Endothelial cell of umbilical vein (primary cell): ENCODE data around the gene ZMAT3. TPM values are rescaled to one million over a fixed set of nuclear protein-coding genes. Genes with fewer than 3 reads are reported as not detected.

ENCODE experiments used
- BruUV-seq: library from RNA; stranded (reverse); fragments of 400-500 nt; replicated peaks from 2 replicates; lab custom pipeline; 2021; lab: Mats Ljungman, UMichigan
- CTCF ChIA-PET: fragments of 300-600, 350-600 bp; sonication (Branson Sonifier 250); formaldehyde crosslinking; loops from one replicate; lab custom pipeline; 2021; ENCODE audit warnings: antibody characterized with exemption, inconsistent platforms; lab: Charles Lee
- POLR2A ChIA-PET: fragments of 300-600, 350-600 bp; sonication (Branson Sonifier 250); formaldehyde crosslinking; loops from one replicate; lab custom pipeline; 2021; ENCODE audit warnings: antibody characterized with exemption, inconsistent platforms; lab: Charles Lee
- DNase-seq: peaks from one replicate; pipeline ENCODE4 v3.0.0-alpha.2; 2011; ENCODE audit warnings: low read depth, low spot score
- FAIRE-seq: peaks from 2 replicates; lab custom pipeline; 2011; peaks lifted over from hg19 to GRCh38; lab: Jason Lieb, UNC
- H2AFZ ChIP-seq: 2 replicates; pipeline ENCODE4 v1.6.0; 2012; ENCODE audit warnings: low read depth, low read length, control low read depth, inconsistent platforms
- H3K27ac ChIP-seq: 2 replicates; pipeline ENCODE4 v1.5.1; 2011; ENCODE audit warnings: low read depth, mild to moderate bottlenecking, control low read depth, low read length, moderate library complexity; ENCODE audit not compliant: insufficient read depth
- H3K27me3 ChIP-seq, 2 experiments: 2 replicates each; pipeline versions ENCODE4 v1.6.0 to v1.6.1; 2011; ENCODE audit warnings: low read length in 2 of 2, mixed read lengths in 1 of 2; ENCODE audit not compliant: control insufficient read depth in 2 of 2, insufficient read depth in 2 of 2
- H3K36me3 ChIP-seq, 2 experiments: 2 replicates in 1 of 2; 3 replicates in 1 of 2; pipeline ENCODE4 v1.5.1; 2011; ENCODE audit warnings: low read length in 2 of 2, mild to moderate bottlenecking in 1 of 2, moderate library complexity in 1 of 2; ENCODE audit not compliant: control insufficient read depth in 2 of 2, insufficient read depth in 2 of 2; ENCODE audit errors: extremely low read depth in 1 of 2
- H3K4me1 ChIP-seq: 3 replicates; pipeline ENCODE4 v1.5.1; 2011; ENCODE audit warnings: mild to moderate bottlenecking, low read length; ENCODE audit not compliant: control insufficient read depth, insufficient read depth; ENCODE audit errors: extremely low read depth
- H3K4me2 ChIP-seq: 2 replicates; pipeline ENCODE4 v1.6.1; 2011; ENCODE audit warnings: low read length, control low read depth, mixed read lengths; ENCODE audit not compliant: insufficient read depth
- H3K4me3 ChIP-seq, 3 experiments: fragments of 200-600 bp in 1 of 3; sonication (generic), shearing (Covaris generic) in 1 of 3; replicated peaks in 1 of 3; 2 replicates each; pipeline ENCODE4 v1.5.1; 2011 to 2016; ENCODE audit warnings: control low read depth in 3 of 3, low read length in 3 of 3, mild to moderate bottlenecking in 2 of 3, inconsistent platforms in 1 of 3, low read depth in 1 of 3, moderate library complexity in 1 of 3; ENCODE audit not compliant: insufficient read depth in 1 of 3
- H3K79me2 ChIP-seq: 2 replicates; pipeline ENCODE4 v1.6.0; 2012; ENCODE audit warnings: low read length, inconsistent platforms; ENCODE audit not compliant: control insufficient read depth, insufficient read depth
- H3K9ac ChIP-seq: replicated peaks from 2 replicates; pipeline ENCODE3; 2011; ENCODE audit warnings: low read length, control low read depth; ENCODE audit not compliant: insufficient read depth; ENCODE audit errors: extremely low read depth
- H3K9me1 ChIP-seq: replicated peaks from 3 replicates; pipeline ENCODE4 v1.6.0; 2011; ENCODE audit warnings: mild to moderate bottlenecking, low read length; ENCODE audit not compliant: control insufficient read depth, insufficient read depth; ENCODE audit errors: extremely low read depth
- H3K9me3 ChIP-seq: replicated peaks from 2 replicates; pipeline ENCODE4 v1.5.1; 2012; ENCODE audit warnings: low read length, inconsistent platforms; ENCODE audit not compliant: control insufficient read depth, insufficient read depth
- H4K20me1 ChIP-seq: replicated peaks from 2 replicates; pipeline ENCODE3; 2011; ENCODE audit warnings: mild to moderate bottlenecking, low read length; ENCODE audit not compliant: control insufficient read depth, insufficient read depth; ENCODE audit errors: extremely low read depth
- EZH2 ChIP-seq: IDR thresholded peaks from 2 replicates; pipeline ENCODE4 v1.6.1; 2012; ENCODE audit warnings: borderline replicate concordance, low read depth, mild to moderate bottlenecking, moderate library complexity, low read length, inconsistent platforms; ENCODE audit not compliant: severe bottlenecking
- FOS ChIP-seq: IDR thresholded peaks from 2 replicates; pipeline ENCODE4 v1.6.1; 2011; ENCODE audit warnings: mild to moderate bottlenecking, low read length, moderate library complexity, borderline replicate concordance; ENCODE audit not compliant: insufficient read depth
- GATA2 ChIP-seq: IDR thresholded peaks from 2 replicates; pipeline ENCODE4 v1.7.0; 2011; ENCODE audit warnings: low read depth, mild to moderate bottlenecking, moderate library complexity, mixed read lengths, low read length; ENCODE audit not compliant: insufficient read length, insufficient read depth
- JUN ChIP-seq: IDR thresholded peaks from 2 replicates; pipeline ENCODE4 v1.6.1; 2011; ENCODE audit warnings: borderline replicate concordance, low read depth; ENCODE audit not compliant: insufficient read length, insufficient read depth
- MYC ChIP-seq: IDR thresholded peaks from one replicate; pipeline ENCODE4 v1.6.1; 2011; ENCODE audit warnings: mild to moderate bottlenecking, low read depth, low read length
- POLR2A ChIP-seq: IDR thresholded peaks from 2 replicates; pipeline ENCODE4 v1.6.1; 2012; ENCODE audit warnings: low read depth, mild to moderate bottlenecking, control low read depth, low read length
- POLR2AphosphoS5 ChIP-seq: IDR thresholded peaks from 2 replicates; pipeline ENCODE4 v1.6.1; 2012; ENCODE audit warnings: low read depth, mild to moderate bottlenecking, control low read depth, low read length, moderate library complexity; ENCODE audit not compliant: insufficient read depth
- dilution Hi-C: fragments of 300-500 bp; cut with MboI; formaldehyde crosslinking; loops from one replicate; pipeline ENCODE4 v1.15.0; 2019; ENCODE audit warnings: low sequenced_read_pairs; ENCODE audit not compliant: extremely low pct_ligation_motif_present
- intact Hi-C: fragments of 100-400 bp; cut with micrococcal nuclease; formaldehyde crosslinking; loops from one replicate; pipeline ENCODE4 v1.10.0; 2022
- polyA plus RNA-seq, 4 experiments: library from polyadenylated mRNA; depleted of rRNA in 3 of 4; stranded (reverse) in 3 of 4; unstranded in 1 of 4; fragments of >200 nt; gene quantifications; 2 replicates each; pipeline versions ENCODE4 v1.2.1 to v1.2.3, GENCODE V29; 2011 to 2012; ENCODE audit warnings: missing spikeins in 1 of 4
- total RNA-seq: library from RNA; stranded (reverse); gene quantifications from 2 replicates; pipeline ENCODE4 v1.2.3, GENCODE V29; 2021
- TF ChIP-seq, protein P1 (sequence below): IDR thresholded peaks from 2 replicates; pipeline ENCODE4 v1.6.1; 2011; ENCODE audit not compliant: insufficient read depth, insufficient read length
- TF ChIP-seq, protein P2 (sequence below), 2 donors: IDR thresholded peaks; 1 replicate in 1 of 2; 2 replicates in 1 of 2; pipeline ENCODE4 v1.5.1; 2011; ENCODE audit warnings: low read length in 2 of 2, mild to moderate bottlenecking in 2 of 2, moderate library complexity in 2 of 2, control low read depth in 1 of 2, inconsistent platforms in 1 of 2, low read depth in 1 of 2; ENCODE audit not compliant: insufficient read depth in 1 of 2; ENCODE audit errors: extremely low read depth in 1 of 2

The ZMAT3 gene
- total and polyA plus RNA-seq, 2 donors (not counting 3 experiments of a cell fraction or from before 2014, with no cell fraction given): 13.2 to 33.1 TPM

DNA sequence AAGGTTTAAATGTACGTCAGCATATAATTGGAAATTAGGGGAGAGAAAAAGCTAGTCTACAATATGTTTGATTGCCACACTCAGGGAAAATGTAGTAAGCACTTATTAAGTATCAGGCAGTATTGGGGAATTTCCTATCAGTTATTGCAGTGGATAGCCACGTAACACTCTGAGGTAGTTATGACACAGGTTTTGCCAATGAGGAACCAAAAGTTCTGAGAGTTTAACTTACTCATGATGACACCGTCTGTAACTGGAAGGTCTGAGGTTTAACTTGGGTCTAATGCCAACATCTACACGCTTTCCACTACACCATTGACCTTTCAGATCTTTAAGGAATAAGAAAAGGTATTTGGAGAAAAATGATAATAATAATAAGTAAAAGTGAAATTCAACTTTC lies 89.5 kb downstream of the ZMAT3 start:
- TF ChIP-seq POLR2AphosphoS5 (no peak), FOS (no peak)
- TF ChIP-seq, protein P1, sequence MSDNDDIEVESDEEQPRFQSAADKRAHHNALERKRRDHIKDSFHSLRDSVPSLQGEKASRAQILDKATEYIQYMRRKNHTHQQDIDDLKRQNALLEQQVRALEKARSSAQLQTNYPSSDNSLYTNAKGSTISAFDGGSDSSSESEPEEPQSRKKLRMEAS: no peak
- Histone ChIP-seq H4K20me1 (no peaks in the 10 kb centered on the region), H3K27ac (no peak overlapping the region), H2AFZ (no peak overlapping the region), H3K9ac (no peak overlapping the region), H3K9me3 (no peaks in the 10 kb centered on the region), H3K27me3 (no peaks in the 10 kb centered on the region), H3K4me3 (no peak overlapping the region), H3K4me1 (no peaks in the 10 kb centered on the region), H3K4me2 (no peak overlapping the region), H3K36me3 (no peaks in the 10 kb centered on the region), H3K79me2 (no peaks in the 10 kb centered on the region), H3K9me1 (no peaks in the 10 kb centered on the region)
- FAIRE-seq (no peak), DNase-seq (no peak)
- CTCF ChIA-PET: no interaction called here
- POLR2A ChIA-PET: no interaction called here
- dilution Hi-C loops: no loop called here
- intact Hi-C loops: no loop called here
- no TSS peak for BruUV-seq

DNA sequence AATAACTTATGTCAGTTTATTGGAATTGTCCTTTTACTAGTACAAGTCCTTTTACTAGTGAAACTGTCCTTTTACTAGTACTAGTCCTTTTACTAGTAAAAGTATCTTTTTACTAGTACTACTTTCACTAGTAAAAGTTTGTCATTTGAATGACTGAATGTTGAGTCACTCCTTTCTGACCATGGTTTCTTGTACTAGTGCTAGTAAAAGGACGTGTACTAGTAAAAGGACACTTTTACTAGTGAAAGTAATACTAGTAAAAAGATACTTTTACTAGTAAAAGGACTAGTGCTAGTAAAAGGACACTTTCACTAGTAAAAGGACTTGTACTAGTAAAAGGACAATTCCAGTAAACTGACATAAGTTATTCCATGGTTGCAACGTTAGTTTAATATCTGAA lies 96.3 kb downstream of the ZMAT3 start:
- no peaks in the 10 kb centered on the region for H3K27me3 ChIP-seq
- no peaks in the 10 kb centered on the region for H3K9me1 ChIP-seq
- H3K4me3 ChIP-seq: no peak overlapping the region
- no peaks in the 10 kb centered on the region for H3K4me1 ChIP-seq
- no peak overlapping the region for H2AFZ ChIP-seq
- H3K9ac ChIP-seq: no peak overlapping the region
- dilution Hi-C loops (no loop called here), intact Hi-C loops (no loop called here)
- H3K36me3 ChIP-seq: no peaks in the 10 kb centered on the region
- H4K20me1 ChIP-seq: no peaks in the 10 kb centered on the region
- no peak overlapping the region for H3K4me2 ChIP-seq
- no peak for FAIRE-seq
- H3K9me3 ChIP-seq: no peaks in the 10 kb centered on the region
- DNase-seq: no peak
- TF ChIP-seq, protein P2, sequence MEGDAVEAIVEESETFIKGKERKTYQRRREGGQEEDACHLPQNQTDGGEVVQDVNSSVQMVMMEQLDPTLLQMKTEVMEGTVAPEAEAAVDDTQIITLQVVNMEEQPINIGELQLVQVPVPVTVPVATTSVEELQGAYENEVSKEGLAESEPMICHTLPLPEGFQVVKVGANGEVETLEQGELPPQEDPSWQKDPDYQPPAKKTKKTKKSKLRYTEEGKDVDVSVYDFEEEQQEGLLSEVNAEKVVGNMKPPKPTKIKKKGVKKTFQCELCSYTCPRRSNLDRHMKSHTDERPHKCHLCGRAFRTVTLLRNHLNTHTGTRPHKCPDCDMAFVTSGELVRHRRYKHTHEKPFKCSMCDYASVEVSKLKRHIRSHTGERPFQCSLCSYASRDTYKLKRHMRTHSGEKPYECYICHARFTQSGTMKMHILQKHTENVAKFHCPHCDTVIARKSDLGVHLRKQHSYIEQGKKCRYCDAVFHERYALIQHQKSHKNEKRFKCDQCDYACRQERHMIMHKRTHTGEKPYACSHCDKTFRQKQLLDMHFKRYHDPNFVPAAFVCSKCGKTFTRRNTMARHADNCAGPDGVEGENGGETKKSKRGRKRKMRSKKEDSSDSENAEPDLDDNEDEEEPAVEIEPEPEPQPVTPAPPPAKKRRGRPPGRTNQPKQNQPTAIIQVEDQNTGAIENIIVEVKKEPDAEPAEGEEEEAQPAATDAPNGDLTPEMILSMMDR (IDR thresholded peaks at IDR 0.05; ENCODE audit: extremely low read depth in 1 of 2, insufficient read depth in 1 of 2, low read depth in 1 of 2, low read length in 2 of 2): no peak
- no peak for TF ChIP-seq EZH2
- TF ChIP-seq JUN: no peak
- TF ChIP-seq FOS: no peak
- no peak for TF ChIP-seq POLR2AphosphoS5
- no peak for TF ChIP-seq GATA2
- no peak for TF ChIP-seq MYC
- TF ChIP-seq POLR2A: no peak
- no peak overlapping the region for H3K27ac ChIP-seq
- ChIA-PET CTCF (interaction anchor here (1.3 kb wide), 1 partner anchor 9 kb away, joined by 3 read pairs; no protein-coding TSS in a partner anchor), POLR2A (no interaction called here)
- no peaks in the 10 kb centered on the region for H3K79me2 ChIP-seq
- BruUV-seq: no TSS peak
